MM.1S (cell line): ENCODE data around the gene ALDOB.

Experiments used
- DNase-seq: peaks from one replicate; pipeline ENCODE4 v3.0.0-alpha.2; 2015
- H2AFZ ChIP-seq: fragments of 300-600 bp; sonication (generic); 2 replicates; pipeline ENCODE4 v1.6.0; 2016; ENCODE audit warnings: antibody characterized with exemption, low read length
- H3F3A ChIP-seq: fragments of 300-600 bp; sonication (generic); 2 replicates; pipeline ENCODE4 v1.6.1; 2016; ENCODE audit warnings: mild to moderate bottlenecking, antibody characterized with exemption, low read length, moderate library complexity, mixed read lengths; ENCODE audit not compliant: insufficient read depth
- H3K27ac ChIP-seq: fragments of 300-600 bp; sonication (generic); 2 replicates; pipeline ENCODE4 v1.5.1; 2016; ENCODE audit warnings: mild to moderate bottlenecking, low read length
- H3K27me3 ChIP-seq: fragments of 300-600 bp; sonication (generic); replicated peaks from 2 replicates; pipeline ENCODE4 v1.6.0; 2016; ENCODE audit warnings: low read length; ENCODE audit not compliant: insufficient read depth
- H3K36me3 ChIP-seq: fragments of 300-600 bp; sonication (generic); replicated peaks from 2 replicates; pipeline ENCODE4 v1.6.1; 2016; ENCODE audit warnings: mild to moderate bottlenecking, low read length, mixed read lengths; ENCODE audit not compliant: insufficient read depth
- H3K4me1 ChIP-seq: fragments of 300-600 bp; sonication (generic); 2 replicates; pipeline ENCODE4 v1.6.1; 2016; ENCODE audit warnings: low read length, mixed read lengths
- H3K4me2 ChIP-seq: fragments of 300-600 bp; sonication (generic); 2 replicates; pipeline ENCODE4 v1.6.0; 2016; ENCODE audit warnings: low read depth, low read length
- H3K4me3 ChIP-seq: fragments of 300-600 bp; sonication (generic); 2 replicates; pipeline ENCODE4 v1.5.1; 2016; ENCODE audit warnings: low read length, mixed read lengths
- H3K79me2 ChIP-seq: fragments of 300-600 bp; sonication (generic); 2 replicates; pipeline ENCODE4 v1.6.1; 2016; ENCODE audit warnings: mixed run types, low read length, mixed read lengths
- H3K9ac ChIP-seq: fragments of 300-600 bp; sonication (generic); 2 replicates; pipeline ENCODE4 v1.6.1; 2016; ENCODE audit warnings: low read length, mixed read lengths
- H3K9me2 ChIP-seq: fragments of 300-600 bp; sonication (generic); replicated peaks from 2 replicates; pipeline ENCODE4 v1.6.1; 2016; ENCODE audit warnings: mild to moderate bottlenecking, low read length, mixed read lengths; ENCODE audit not compliant: insufficient read depth
- H3K9me3 ChIP-seq: fragments of 300-600 bp; sonication (generic); replicated peaks from 2 replicates; pipeline ENCODE4 v1.6.1; 2016; ENCODE audit warnings: mild to moderate bottlenecking, low read length, mixed read lengths; ENCODE audit not compliant: insufficient read depth
- H4K20me1 ChIP-seq: fragments of 300-600 bp; sonication (generic); 2 replicates; pipeline ENCODE4 v1.6.1; 2016; ENCODE audit warnings: mild to moderate bottlenecking, low read length, moderate library complexity, mixed read lengths; ENCODE audit not compliant: insufficient read depth
- EZH2 ChIP-seq: fragments of 300-600 bp; sonication (generic); optimal IDR thresholded peaks from 2 replicates; pipeline ENCODE3; 2017; ENCODE audit warnings: low read depth, mild to moderate bottlenecking, antibody characterized with exemption, low read length, mixed read lengths
- EZH2phosphoT487 ChIP-seq: fragments of 300-600 bp; sonication (generic); IDR thresholded peaks from 2 replicates; pipeline ENCODE4 v1.6.1; 2018; ENCODE audit warnings: antibody characterized with exemption, low read length
- TF ChIP-seq, protein P1 (sequence below): fragments of 300-600 bp; sonication (generic); IDR thresholded peaks from 2 replicates; pipeline ENCODE4 v1.5.1; 2016; ENCODE audit warnings: antibody characterized with exemption, low read length, mixed read lengths

The ALDOB gene

DNA sequence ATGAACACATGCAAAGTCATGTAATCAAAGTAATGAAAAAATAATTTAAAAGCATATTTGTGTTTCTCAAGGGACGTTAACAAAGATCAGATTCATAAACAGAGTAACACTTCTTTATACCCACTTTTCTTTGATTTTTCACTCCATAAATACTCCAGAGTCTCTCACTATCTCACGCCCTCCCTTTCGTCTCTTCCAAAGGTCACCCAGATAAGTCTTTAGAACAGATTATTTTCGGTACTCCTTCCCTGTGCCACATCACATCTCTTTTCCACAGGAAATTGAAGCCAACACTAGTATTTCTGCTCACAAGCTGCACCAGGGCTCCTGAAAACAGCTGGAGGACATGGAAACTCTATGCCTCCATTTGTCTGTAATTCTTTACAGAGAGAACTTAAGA lies 15.4 kb upstream of the ALDOB start:
- Histone ChIP-seq H3K79me2 (no peaks in the 10 kb centered on the region), H3K9me3 (no peaks in the 10 kb centered on the region), H2AFZ (no peak overlapping the region), H3K36me3 (no peaks in the 10 kb centered on the region), H3F3A (no peaks in the 10 kb centered on the region), H3K27me3 (no peaks in the 10 kb centered on the region), H3K9me2 (no peaks in the 10 kb centered on the region), H4K20me1 (no peaks in the 10 kb centered on the region), H3K4me3 (no peak overlapping the region), H3K27ac (no peak overlapping the region), H3K9ac (no peak overlapping the region), H3K4me2 (no peak overlapping the region), H3K4me1 (peaks cover 4% of the 10 kb centered on the region)
- DNase-seq: no peak
- TF ChIP-seq EZH2 (no peak), EZH2phosphoT487 (no peak)
- TF ChIP-seq, protein P1, sequence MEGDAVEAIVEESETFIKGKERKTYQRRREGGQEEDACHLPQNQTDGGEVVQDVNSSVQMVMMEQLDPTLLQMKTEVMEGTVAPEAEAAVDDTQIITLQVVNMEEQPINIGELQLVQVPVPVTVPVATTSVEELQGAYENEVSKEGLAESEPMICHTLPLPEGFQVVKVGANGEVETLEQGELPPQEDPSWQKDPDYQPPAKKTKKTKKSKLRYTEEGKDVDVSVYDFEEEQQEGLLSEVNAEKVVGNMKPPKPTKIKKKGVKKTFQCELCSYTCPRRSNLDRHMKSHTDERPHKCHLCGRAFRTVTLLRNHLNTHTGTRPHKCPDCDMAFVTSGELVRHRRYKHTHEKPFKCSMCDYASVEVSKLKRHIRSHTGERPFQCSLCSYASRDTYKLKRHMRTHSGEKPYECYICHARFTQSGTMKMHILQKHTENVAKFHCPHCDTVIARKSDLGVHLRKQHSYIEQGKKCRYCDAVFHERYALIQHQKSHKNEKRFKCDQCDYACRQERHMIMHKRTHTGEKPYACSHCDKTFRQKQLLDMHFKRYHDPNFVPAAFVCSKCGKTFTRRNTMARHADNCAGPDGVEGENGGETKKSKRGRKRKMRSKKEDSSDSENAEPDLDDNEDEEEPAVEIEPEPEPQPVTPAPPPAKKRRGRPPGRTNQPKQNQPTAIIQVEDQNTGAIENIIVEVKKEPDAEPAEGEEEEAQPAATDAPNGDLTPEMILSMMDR: no peak

DNA sequence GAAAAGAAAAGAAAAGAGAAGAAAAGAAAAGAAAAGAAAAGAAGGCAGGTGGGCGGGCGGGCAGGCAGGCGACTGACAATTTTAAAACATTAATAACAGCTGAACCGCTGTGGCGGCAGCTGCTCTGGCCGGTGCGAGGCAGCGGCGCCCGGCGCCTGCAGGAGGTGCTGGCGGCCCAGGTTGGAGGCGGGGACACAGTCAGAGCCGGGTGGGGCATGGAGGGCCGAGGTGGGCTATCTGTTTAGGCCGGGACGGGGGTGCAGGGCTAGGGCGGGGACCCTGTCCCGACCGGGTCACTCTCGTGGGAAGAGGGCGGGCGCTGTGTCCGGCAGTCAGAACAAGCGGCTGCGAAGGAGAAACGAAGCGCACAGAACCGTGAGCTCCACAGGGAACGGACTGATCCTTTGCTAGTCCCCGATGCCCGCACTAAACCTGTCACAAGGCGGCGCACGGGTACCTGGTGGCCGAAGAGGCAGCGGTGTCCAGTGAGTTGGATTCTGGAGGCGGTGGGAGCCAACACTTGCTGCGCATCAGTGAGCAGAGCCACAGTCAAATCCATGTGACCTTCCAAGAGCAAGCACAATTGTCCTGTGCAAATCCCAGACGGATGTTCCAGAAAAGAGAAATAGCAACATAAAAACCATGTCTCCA lies 13.6 kb upstream of the ALDOB start:
- TF ChIP-seq, protein P1: peak; percentile 76
- no peak for TF ChIP-seq EZH2phosphoT487
- no peak for TF ChIP-seq EZH2
- no peaks in the 10 kb centered on the region for H3K27me3 ChIP-seq
- H3K9ac ChIP-seq: peak overlapping the region; percentile 80
- peaks cover 4% of the 10 kb centered on the region for H3K4me1 ChIP-seq
- peak overlapping the region; percentile 60 for H3K4me2 ChIP-seq
- H3K9me2 ChIP-seq: no peaks in the 10 kb centered on the region
- DNase-seq: peak; percentile 88
- peak overlapping the region; percentile 83 for H3K4me3 ChIP-seq
- no peaks in the 10 kb centered on the region for H3K79me2 ChIP-seq
- peak overlapping the region; percentile 61; the same call in 1 of the 2 replicates for H3K27ac ChIP-seq
- H3K36me3 ChIP-seq: no peaks in the 10 kb centered on the region
- H3K9me3 ChIP-seq: no peaks in the 10 kb centered on the region
- H3F3A ChIP-seq: no peaks in the 10 kb centered on the region
- peak overlapping the region; percentile 75 for H2AFZ ChIP-seq
- H4K20me1 ChIP-seq: no peaks in the 10 kb centered on the region

DNA sequence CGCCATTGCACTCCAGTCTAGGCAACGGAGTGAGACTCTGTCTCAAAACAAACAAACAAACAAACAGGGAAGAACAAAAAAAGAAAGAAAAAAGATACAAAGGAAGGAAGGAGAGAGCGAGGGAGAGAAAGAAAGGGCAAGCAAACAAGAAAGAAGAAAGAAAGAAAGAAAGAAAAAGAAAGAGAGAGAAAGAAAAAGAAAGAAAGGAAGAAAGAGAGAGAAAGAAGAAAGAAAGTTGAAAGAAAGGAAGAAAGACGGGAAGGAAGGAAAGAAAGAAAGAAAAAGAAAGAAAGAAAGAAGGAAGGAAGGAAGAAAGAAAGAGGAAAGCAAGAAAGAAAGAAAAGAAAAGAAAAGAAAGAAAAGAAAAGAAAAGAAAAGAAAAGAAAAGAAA lies 13.1 kb upstream of the ALDOB start:
- Histone ChIP-seq H3F3A (no peaks in the 10 kb centered on the region), H3K4me3 (peak overlapping the region; percentile 83), H3K27ac (peak overlapping the region; percentile 61; the same call in 1 of the 2 replicates), H3K4me2 (peak overlapping the region; percentile 60), H2AFZ (peak overlapping the region; percentile 83), H3K9me3 (no peaks in the 10 kb centered on the region), H3K36me3 (no peaks in the 10 kb centered on the region), H3K79me2 (no peaks in the 10 kb centered on the region), H3K4me1 (peaks cover 4% of the 10 kb centered on the region), H4K20me1 (no peaks in the 10 kb centered on the region), H3K9ac (peak overlapping the region; percentile 80; the same call in 1 of the 2 replicates), H3K27me3 (no peaks in the 10 kb centered on the region), H3K9me2 (no peaks in the 10 kb centered on the region)
- TF ChIP-seq EZH2 (no peak), EZH2phosphoT487 (no peak)
- TF ChIP-seq, protein P1: no peak
- no peak for DNase-seq
